ENCODE measurements around the gene L3MBTL4. TPM values are rescaled to one million over a fixed set of nuclear protein-coding genes. Genes with fewer than 3 reads are reported as not detected.

Gene L3MBTL4
- total and polyA plus RNA-seq, 2 donors: 3.4 to 4.3 TPM

GRCh38 chr18:5943514-5943913, 471.2 kb downstream of the L3MBTL4 start:
- Histone ChIP-seq H3K36me3 (ENCODE audit: control insufficient read depth in 2 of 2, insufficient read depth in 2 of 2, low read length in 1 of 2) (no peaks in the 10 kb centered on the region), H3K27me3 (ENCODE audit: control insufficient read depth in 2 of 2, insufficient read depth in 1 of 2, low read length in 1 of 2) (no peaks in the 10 kb centered on the region), H3K4me1 (ENCODE audit: control insufficient read depth in 2 of 2, insufficient read depth in 2 of 2, low read length in 2 of 2) (no peaks in the 10 kb centered on the region), H3K9me3 (ENCODE audit: control insufficient read depth in 2 of 2, insufficient read depth in 1 of 2, low read length in 1 of 2) (no peaks in the 10 kb centered on the region), H3K27ac (ENCODE audit: low read depth in 1 of 2, low read length in 1 of 2) (no peak overlapping the region), H3K4me3 (ENCODE audit: low read length in 2 of 2) (no peak overlapping the region)
- WGBS: 58% methylated on average over 5 of the region's 5 CpGs
- DNase-seq (ENCODE audit: low read depth in 6 of 9, low spot score in 9 of 9): no peak

- 44% methylated on average over 6 of the region's 6 CpGs for WGBS
- Histone ChIP-seq H3K27ac (ENCODE audit: low read depth in 1 of 2, low read length in 1 of 2) (no peak overlapping the region), H3K36me3 (ENCODE audit: control insufficient read depth in 2 of 2, insufficient read depth in 2 of 2, low read length in 1 of 2) (no peaks in the 10 kb centered on the region), H3K27me3 (ENCODE audit: control insufficient read depth in 2 of 2, insufficient read depth in 1 of 2, low read length in 1 of 2) (no peaks in the 10 kb centered on the region), H3K4me1 (ENCODE audit: control insufficient read depth in 2 of 2, insufficient read depth in 2 of 2, low read length in 2 of 2) (no peaks in the 10 kb centered on the region), H3K9me3 (ENCODE audit: control insufficient read depth in 2 of 2, insufficient read depth in 1 of 2, low read length in 1 of 2) (no peaks in the 10 kb centered on the region), H3K4me3 (ENCODE audit: low read length in 2 of 2) (no peak overlapping the region)
- no peak for DNase-seq (ENCODE audit: low read depth in 6 of 9, low spot score in 9 of 9)
Measured at GRCh38 chr18:5942591-5942990, 472.1 kb downstream of the L3MBTL4 start.

- no peak overlapping the region for H3K27ac ChIP-seq (ENCODE audit: low read depth in 1 of 2, low read length in 1 of 2)
- no peak for DNase-seq (ENCODE audit: low read depth in 6 of 9, low spot score in 9 of 9)
- H3K4me3 ChIP-seq (ENCODE audit: low read length in 2 of 2): no peak overlapping the region
- no peaks in the 10 kb centered on the region for H3K9me3 ChIP-seq (ENCODE audit: control insufficient read depth in 2 of 2, insufficient read depth in 1 of 2, low read length in 1 of 2)
- no peaks in the 10 kb centered on the region for H3K27me3 ChIP-seq (ENCODE audit: control insufficient read depth in 2 of 2, insufficient read depth in 1 of 2, low read length in 1 of 2)
- WGBS: 68% methylated on average over 3 of the region's 3 CpGs
- no peaks in the 10 kb centered on the region for H3K36me3 ChIP-seq (ENCODE audit: control insufficient read depth in 2 of 2, insufficient read depth in 2 of 2, low read length in 1 of 2)
- no peaks in the 10 kb centered on the region for H3K4me1 ChIP-seq (ENCODE audit: control insufficient read depth in 2 of 2, insufficient read depth in 2 of 2, low read length in 2 of 2)
Measured at GRCh38 chr18:5941890-5942289, 472.8 kb downstream of the L3MBTL4 start.

- Histone ChIP-seq H3K27me3 (ENCODE audit: control insufficient read depth in 2 of 2, insufficient read depth in 1 of 2, low read length in 1 of 2) (no peaks in the 10 kb centered on the region), H3K9me3 (ENCODE audit: control insufficient read depth in 2 of 2, insufficient read depth in 1 of 2, low read length in 1 of 2) (no peaks in the 10 kb centered on the region), H3K27ac (ENCODE audit: low read depth in 1 of 2, low read length in 1 of 2) (no peak overlapping the region), H3K4me3 (ENCODE audit: low read length in 2 of 2) (no peak overlapping the region), H3K36me3 (ENCODE audit: control insufficient read depth in 2 of 2, insufficient read depth in 2 of 2, low read length in 1 of 2) (no peaks in the 10 kb centered on the region), H3K4me1 (ENCODE audit: control insufficient read depth in 2 of 2, insufficient read depth in 2 of 2, low read length in 2 of 2) (no peaks in the 10 kb centered on the region)
- WGBS: 90% methylated on average over 7 of the region's 7 CpGs
- no peak for DNase-seq (ENCODE audit: low read depth in 6 of 9, low spot score in 9 of 9)
Measured at GRCh38 chr18:5939801-5940667, 474.7 kb downstream of the L3MBTL4 start.

GRCh38 chr18:5937795-5938194, 476.9 kb downstream of the L3MBTL4 start:
- no peak for DNase-seq (ENCODE audit: low read depth in 6 of 9, low spot score in 9 of 9)
- Histone ChIP-seq H3K9me3 (ENCODE audit: control insufficient read depth in 2 of 2, insufficient read depth in 1 of 2, low read length in 1 of 2) (no peaks in the 10 kb centered on the region), H3K4me1 (ENCODE audit: control insufficient read depth in 2 of 2, insufficient read depth in 2 of 2, low read length in 2 of 2) (no peaks in the 10 kb centered on the region), H3K27ac (ENCODE audit: low read depth in 1 of 2, low read length in 1 of 2) (no peak overlapping the region), H3K36me3 (ENCODE audit: control insufficient read depth in 2 of 2, insufficient read depth in 2 of 2, low read length in 1 of 2) (no peaks in the 10 kb centered on the region), H3K4me3 (ENCODE audit: low read length in 2 of 2) (no peak overlapping the region), H3K27me3 (ENCODE audit: control insufficient read depth in 2 of 2, insufficient read depth in 1 of 2, low read length in 1 of 2) (no peaks in the 10 kb centered on the region)
- WGBS: 86% methylated on average over 3 of the region's 3 CpGs

- no peak overlapping the region for H3K27ac ChIP-seq (ENCODE audit: low read depth in 1 of 2, low read length in 1 of 2)
- H3K9me3 ChIP-seq (ENCODE audit: control insufficient read depth in 2 of 2, insufficient read depth in 1 of 2, low read length in 1 of 2): no peaks in the 10 kb centered on the region
- H3K27me3 ChIP-seq (ENCODE audit: control insufficient read depth in 2 of 2, insufficient read depth in 1 of 2, low read length in 1 of 2): no peaks in the 10 kb centered on the region
- no peaks in the 10 kb centered on the region for H3K36me3 ChIP-seq (ENCODE audit: control insufficient read depth in 2 of 2, insufficient read depth in 2 of 2, low read length in 1 of 2)
- H3K4me1 ChIP-seq (ENCODE audit: control insufficient read depth in 2 of 2, insufficient read depth in 2 of 2, low read length in 2 of 2): no peaks in the 10 kb centered on the region
- no peak for DNase-seq (ENCODE audit: low read depth in 6 of 9, low spot score in 9 of 9)
- 93% methylated on average over 7 of the region's 7 CpGs for WGBS
- no peak overlapping the region for H3K4me3 ChIP-seq (ENCODE audit: low read length in 2 of 2)
Measured at GRCh38 chr18:5937121-5937520, 477.6 kb downstream of the L3MBTL4 start.

GRCh38 chr18:5930789-5931188, 483.9 kb downstream of the L3MBTL4 start:
- WGBS: 76% methylated on average over 2 of the region's 2 CpGs
- DNase-seq (ENCODE audit: low read depth in 6 of 9, low spot score in 9 of 9): no peak
- no peaks in the 10 kb centered on the region for H3K36me3 ChIP-seq (ENCODE audit: control insufficient read depth in 2 of 2, insufficient read depth in 2 of 2, low read length in 1 of 2)
- no peaks in the 10 kb centered on the region for H3K4me1 ChIP-seq (ENCODE audit: control insufficient read depth in 2 of 2, insufficient read depth in 2 of 2, low read length in 2 of 2)
- no peaks in the 10 kb centered on the region for H3K27me3 ChIP-seq (ENCODE audit: control insufficient read depth in 2 of 2, insufficient read depth in 1 of 2, low read length in 1 of 2)
- H3K9me3 ChIP-seq (ENCODE audit: control insufficient read depth in 2 of 2, insufficient read depth in 1 of 2, low read length in 1 of 2): no peaks in the 10 kb centered on the region
- H3K27ac ChIP-seq (ENCODE audit: low read depth in 1 of 2, low read length in 1 of 2): no peak overlapping the region
- no peak overlapping the region for H3K4me3 ChIP-seq (ENCODE audit: low read length in 2 of 2)

GRCh38 chr18:5918205-5918858, 496.4 kb downstream of the L3MBTL4 start:
- Histone ChIP-seq H3K4me1 (ENCODE audit: control insufficient read depth in 2 of 2, insufficient read depth in 2 of 2, low read length in 2 of 2) (no peaks in the 10 kb centered on the region), H3K27me3 (ENCODE audit: control insufficient read depth in 2 of 2, insufficient read depth in 1 of 2, low read length in 1 of 2) (no peaks in the 10 kb centered on the region), H3K27ac (ENCODE audit: low read depth in 1 of 2, low read length in 1 of 2) (no peak overlapping the region), H3K36me3 (ENCODE audit: control insufficient read depth in 2 of 2, insufficient read depth in 2 of 2, low read length in 1 of 2) (no peaks in the 10 kb centered on the region), H3K9me3 (ENCODE audit: control insufficient read depth in 2 of 2, insufficient read depth in 1 of 2, low read length in 1 of 2) (no peaks in the 10 kb centered on the region), H3K4me3 (ENCODE audit: low read length in 2 of 2) (no peak overlapping the region)
- WGBS: 86% methylated on average over 3 of the region's 3 CpGs
- no peak for DNase-seq (ENCODE audit: low read depth in 6 of 9, low spot score in 9 of 9)

- Histone ChIP-seq H3K4me1 (ENCODE audit: control insufficient read depth in 2 of 2, insufficient read depth in 2 of 2, low read length in 2 of 2) (no peaks in the 10 kb centered on the region), H3K4me3 (ENCODE audit: low read length in 2 of 2) (no peak overlapping the region), H3K36me3 (ENCODE audit: control insufficient read depth in 2 of 2, insufficient read depth in 2 of 2, low read length in 1 of 2) (no peaks in the 10 kb centered on the region), H3K27ac (ENCODE audit: low read depth in 1 of 2, low read length in 1 of 2) (no peak overlapping the region), H3K27me3 (ENCODE audit: control insufficient read depth in 2 of 2, insufficient read depth in 1 of 2, low read length in 1 of 2) (no peaks in the 10 kb centered on the region), H3K9me3 (ENCODE audit: control insufficient read depth in 2 of 2, insufficient read depth in 1 of 2, low read length in 1 of 2) (no peaks in the 10 kb centered on the region)
- WGBS: 96% methylated on average over 5 of the region's 5 CpGs
- DNase-seq (ENCODE audit: low read depth in 6 of 9, low spot score in 9 of 9): no peak
Measured at GRCh38 chr18:5914951-5915350, 499.8 kb downstream of the L3MBTL4 start.
